ENCODE measurements around the gene CLIP3.

The CLIP3 gene

DNA sequence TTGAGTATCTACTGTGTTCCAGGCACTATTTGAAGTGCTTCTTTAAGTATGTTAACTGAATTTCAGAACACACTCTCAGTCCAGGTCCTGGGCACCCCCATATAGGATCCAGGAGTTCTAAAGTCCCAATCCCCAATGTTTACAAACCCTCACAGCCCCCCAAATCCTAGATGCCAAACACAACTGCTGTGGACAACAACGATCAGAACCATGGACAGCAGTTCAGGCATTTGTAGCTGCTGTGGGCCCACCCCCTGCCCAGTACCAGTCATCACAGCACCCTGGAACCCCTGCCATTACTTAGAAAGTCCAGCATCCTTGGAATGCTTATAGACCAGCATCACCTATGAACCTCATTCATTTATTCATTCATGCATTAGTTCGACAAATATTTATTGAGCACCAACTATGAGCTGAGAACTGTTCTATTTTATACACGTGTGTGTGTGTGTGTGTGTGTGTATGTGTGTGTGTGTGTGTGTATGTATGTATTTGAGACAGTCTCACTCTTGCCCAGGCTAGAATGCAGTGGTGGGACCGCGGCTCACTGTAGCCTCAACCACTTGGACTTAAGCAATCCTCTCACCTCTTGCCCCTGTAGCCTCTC, 57.0 kb downstream of the CLIP3 start:
- peak in 2 of 3 donors; percentile 44 to 51 for DNase-seq

DNA sequence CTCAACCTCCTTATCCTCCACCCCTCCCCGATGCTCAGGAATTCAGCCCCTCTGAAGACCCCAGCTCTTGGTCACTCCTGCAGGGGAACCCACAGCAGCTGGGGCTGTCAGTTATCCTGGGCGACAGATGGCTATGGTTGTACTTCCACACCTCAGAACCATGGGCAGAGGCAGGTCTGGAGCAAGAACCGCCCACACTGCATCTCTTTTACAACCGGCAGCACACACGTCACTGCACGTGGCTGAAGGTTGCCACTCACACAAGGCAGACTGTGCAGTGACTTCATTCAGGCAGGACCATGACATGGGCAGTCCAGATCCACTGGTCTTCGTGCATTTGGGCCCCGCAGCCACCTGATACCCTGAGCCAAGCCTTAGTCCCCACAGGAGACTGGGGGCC, 59.2 kb downstream of the CLIP3 start:
- peak; percentile 37 to 52 (median 46) for DNase-seq

DNA sequence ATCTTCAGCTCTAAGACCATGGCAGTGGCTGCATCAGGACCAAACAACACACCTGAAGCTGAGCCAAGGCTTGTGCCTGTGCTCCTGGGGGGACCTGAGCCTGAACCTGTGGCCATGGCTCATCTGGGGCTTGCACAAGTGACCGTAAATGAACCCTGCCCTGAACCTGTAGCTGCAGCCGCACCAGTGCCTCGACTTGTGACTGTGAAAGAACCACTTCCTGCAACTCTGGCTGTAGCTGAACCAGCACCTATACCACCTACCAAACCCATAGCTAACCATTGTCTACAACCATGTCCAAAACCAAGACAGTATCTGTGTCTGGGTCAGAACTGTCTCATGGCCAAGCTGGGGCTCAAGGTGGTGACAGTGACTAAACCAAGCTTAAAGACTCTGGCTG, 65.9 kb downstream of the CLIP3 start:
- no peak for DNase-seq

Data from suppressor macrophage treated with lipopolysaccharide for 1 hour (primary cell).